HL-60 (cell line): ENCODE results near the gene SAA4.
"Not testable (repeated sequence)": the region's sequence is repeated elsewhere in the genome, so short reads cannot be mapped to it uniquely, and the experiment has no call there.

Experiments
- DNase-seq, 2 experiments: peaks; one replicate each; pipeline ENCODE4 v3.0.0-alpha.2; 2010 to 2020; ENCODE audit warnings: low read depth in 1 of 2, low spot score in 1 of 2
- H3K27ac ChIP-seq: fragments of 250-450 bp; sonication (Bioruptor Pico); replicated peaks from 2 replicates; pipeline ENCODE4 v1.5.1; 2020; ENCODE audit warnings: mild to moderate bottlenecking, moderate library complexity
- H3K27me3 ChIP-seq: fragments of 250-450 bp; sonication (Bioruptor Pico); 2 replicates; pipeline ENCODE4 v1.5.1; 2021; ENCODE audit warnings: mild to moderate bottlenecking, moderate library complexity; ENCODE audit not compliant: insufficient read depth, poor library complexity, severe bottlenecking
- H3K4me3 ChIP-seq: replicated peaks from 2 replicates; pipeline ENCODE4 v1.5.1; 2011; ENCODE audit warnings: mild to moderate bottlenecking, control low read depth, low read length; ENCODE audit not compliant: insufficient read depth
- GABPA ChIP-seq: IDR thresholded peaks from 2 replicates; pipeline ENCODE4 v1.6.1; 2012; ENCODE audit warnings: low read depth
- POLR2AphosphoS5 ChIP-seq: IDR thresholded peaks from 2 replicates; pipeline ENCODE4 v1.6.1; 2012; ENCODE audit warnings: low read depth
- SPI1 ChIP-seq: IDR thresholded peaks from 2 replicates; pipeline ENCODE4 v1.6.1; 2012; ENCODE audit warnings: low read depth, mild to moderate bottlenecking, borderline replicate concordance
- TF ChIP-seq, protein P1 (sequence below): IDR thresholded peaks from one replicate; pipeline ENCODE4 v1.5.1; 2011; ENCODE audit warnings: low read length, control low read depth, inconsistent platforms; ENCODE audit not compliant: insufficient read depth
- TF ChIP-seq, protein P2 (sequence below): IDR thresholded peaks from 2 replicates; pipeline ENCODE4 v1.6.1; 2012; ENCODE audit warnings: low read depth; ENCODE audit not compliant: insufficient replicate concordance

Gene SAA4

DNA sequence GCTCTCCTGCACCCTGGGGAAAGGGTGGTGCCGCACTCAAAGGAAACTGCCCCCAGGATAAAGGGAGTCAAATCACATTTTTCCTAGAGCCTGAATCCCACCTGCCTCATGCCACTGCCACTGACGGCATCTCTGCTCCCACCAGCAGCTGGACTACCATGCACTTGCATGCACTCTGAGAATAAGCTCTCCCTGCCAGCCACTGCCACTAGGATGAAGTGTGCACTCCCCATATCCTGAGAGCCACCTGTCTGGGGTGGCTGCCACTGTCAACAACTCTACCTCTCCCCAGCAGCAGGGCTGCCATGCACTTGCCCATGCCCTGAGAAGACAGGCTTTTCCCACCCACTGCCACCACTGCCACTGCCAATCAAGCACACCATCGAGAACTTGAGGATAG lies 32.4 kb downstream of the SAA4 start:
- no peak for DNase-seq
- TF ChIP-seq, protein P1, sequence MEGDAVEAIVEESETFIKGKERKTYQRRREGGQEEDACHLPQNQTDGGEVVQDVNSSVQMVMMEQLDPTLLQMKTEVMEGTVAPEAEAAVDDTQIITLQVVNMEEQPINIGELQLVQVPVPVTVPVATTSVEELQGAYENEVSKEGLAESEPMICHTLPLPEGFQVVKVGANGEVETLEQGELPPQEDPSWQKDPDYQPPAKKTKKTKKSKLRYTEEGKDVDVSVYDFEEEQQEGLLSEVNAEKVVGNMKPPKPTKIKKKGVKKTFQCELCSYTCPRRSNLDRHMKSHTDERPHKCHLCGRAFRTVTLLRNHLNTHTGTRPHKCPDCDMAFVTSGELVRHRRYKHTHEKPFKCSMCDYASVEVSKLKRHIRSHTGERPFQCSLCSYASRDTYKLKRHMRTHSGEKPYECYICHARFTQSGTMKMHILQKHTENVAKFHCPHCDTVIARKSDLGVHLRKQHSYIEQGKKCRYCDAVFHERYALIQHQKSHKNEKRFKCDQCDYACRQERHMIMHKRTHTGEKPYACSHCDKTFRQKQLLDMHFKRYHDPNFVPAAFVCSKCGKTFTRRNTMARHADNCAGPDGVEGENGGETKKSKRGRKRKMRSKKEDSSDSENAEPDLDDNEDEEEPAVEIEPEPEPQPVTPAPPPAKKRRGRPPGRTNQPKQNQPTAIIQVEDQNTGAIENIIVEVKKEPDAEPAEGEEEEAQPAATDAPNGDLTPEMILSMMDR = no peak
- TF ChIP-seq, protein P2, sequence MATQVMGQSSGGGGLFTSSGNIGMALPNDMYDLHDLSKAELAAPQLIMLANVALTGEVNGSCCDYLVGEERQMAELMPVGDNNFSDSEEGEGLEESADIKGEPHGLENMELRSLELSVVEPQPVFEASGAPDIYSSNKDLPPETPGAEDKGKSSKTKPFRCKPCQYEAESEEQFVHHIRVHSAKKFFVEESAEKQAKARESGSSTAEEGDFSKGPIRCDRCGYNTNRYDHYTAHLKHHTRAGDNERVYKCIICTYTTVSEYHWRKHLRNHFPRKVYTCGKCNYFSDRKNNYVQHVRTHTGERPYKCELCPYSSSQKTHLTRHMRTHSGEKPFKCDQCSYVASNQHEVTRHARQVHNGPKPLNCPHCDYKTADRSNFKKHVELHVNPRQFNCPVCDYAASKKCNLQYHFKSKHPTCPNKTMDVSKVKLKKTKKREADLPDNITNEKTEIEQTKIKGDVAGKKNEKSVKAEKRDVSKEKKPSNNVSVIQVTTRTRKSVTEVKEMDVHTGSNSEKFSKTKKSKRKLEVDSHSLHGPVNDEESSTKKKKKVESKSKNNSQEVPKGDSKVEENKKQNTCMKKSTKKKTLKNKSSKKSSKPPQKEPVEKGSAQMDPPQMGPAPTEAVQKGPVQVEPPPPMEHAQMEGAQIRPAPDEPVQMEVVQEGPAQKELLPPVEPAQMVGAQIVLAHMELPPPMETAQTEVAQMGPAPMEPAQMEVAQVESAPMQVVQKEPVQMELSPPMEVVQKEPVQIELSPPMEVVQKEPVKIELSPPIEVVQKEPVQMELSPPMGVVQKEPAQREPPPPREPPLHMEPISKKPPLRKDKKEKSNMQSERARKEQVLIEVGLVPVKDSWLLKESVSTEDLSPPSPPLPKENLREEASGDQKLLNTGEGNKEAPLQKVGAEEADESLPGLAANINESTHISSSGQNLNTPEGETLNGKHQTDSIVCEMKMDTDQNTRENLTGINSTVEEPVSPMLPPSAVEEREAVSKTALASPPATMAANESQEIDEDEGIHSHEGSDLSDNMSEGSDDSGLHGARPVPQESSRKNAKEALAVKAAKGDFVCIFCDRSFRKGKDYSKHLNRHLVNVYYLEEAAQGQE = no peak
- no peak for TF ChIP-seq GABPA
- no peak for TF ChIP-seq POLR2AphosphoS5
- no peak for TF ChIP-seq SPI1
- H3K4me3 ChIP-seq = no peak overlapping the region
- peaks cover 2% of the 10 kb centered on the region for H3K27me3 ChIP-seq
- H3K27ac ChIP-seq = no peak overlapping the region

DNA sequence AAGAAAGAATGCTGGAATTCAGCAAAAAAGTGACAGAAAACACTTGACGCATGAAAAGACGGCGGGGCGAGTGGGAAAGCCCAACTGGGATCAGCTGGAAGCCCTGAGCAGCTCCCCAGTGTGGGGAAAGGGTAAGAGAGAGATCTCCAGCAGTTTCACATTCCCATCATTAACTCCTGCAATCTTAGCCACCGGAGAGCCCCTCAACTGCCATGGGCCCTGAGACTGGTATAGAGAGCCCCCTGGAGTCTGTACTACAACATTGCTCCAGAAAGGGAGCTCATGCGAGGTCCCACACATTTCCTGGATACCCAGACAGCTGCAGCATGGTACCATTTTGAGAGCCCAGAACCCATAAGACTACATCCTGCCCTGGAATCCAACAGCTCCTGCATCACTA lies 32.9 kb downstream of the SAA4 start:
- peaks cover 2% of the 10 kb centered on the region for H3K27me3 ChIP-seq
- DNase-seq = no peak
- H3K4me3 ChIP-seq = no peak overlapping the region
- TF ChIP-seq, protein P1 = no peak
- TF ChIP-seq POLR2AphosphoS5 = no peak
- TF ChIP-seq, protein P2 = no peak
- TF ChIP-seq GABPA = no peak
- TF ChIP-seq SPI1 = no peak
- H3K27ac ChIP-seq = no peak overlapping the region

DNA sequence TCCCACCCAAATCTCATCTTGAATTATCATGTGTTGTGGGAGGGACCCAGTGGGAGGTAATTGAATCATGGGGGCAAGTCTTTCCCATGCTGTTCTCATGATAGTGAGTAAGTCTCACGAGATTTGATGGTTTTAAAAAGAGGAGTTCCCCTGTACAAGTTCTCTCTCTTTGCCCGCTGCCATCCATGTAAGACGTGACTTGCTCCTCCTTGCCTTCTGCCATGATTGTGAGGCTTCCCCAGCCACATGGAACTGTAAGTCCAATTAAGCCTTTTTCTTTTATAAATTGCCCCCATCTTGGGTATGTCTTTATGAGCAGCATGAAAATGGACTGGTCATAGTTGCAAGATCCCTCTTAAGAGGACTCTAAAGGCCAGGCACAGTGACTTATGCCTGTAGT lies 38.9 kb downstream of the SAA4 start:
- not testable (repeated sequence) for H3K27ac ChIP-seq, DNase-seq, H3K27me3 ChIP-seq, H3K4me3 ChIP-seq

DNA sequence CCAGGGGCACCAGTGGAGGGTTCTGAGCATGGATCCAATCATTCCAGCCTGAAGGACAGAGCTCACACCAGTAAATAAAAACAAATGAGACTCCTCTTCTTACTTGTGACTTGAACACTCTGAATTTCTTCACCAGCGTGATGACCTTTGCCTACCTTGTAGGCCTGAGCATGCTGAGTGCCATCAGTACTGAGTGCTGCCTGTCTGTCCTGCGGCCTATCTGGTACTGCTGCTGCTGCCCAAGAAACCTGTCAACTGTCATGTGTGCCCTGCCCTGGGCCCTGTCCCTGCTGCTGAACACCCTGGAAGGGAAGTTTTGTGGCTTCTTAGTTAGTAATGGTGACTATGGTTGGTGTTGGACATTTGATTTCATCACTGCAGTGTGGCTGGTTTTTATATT lies 40.1 kb downstream of the SAA4 start:
- DNase-seq = no peak
- TF ChIP-seq POLR2AphosphoS5 (no peak), GABPA (no peak), SPI1 (no peak)
- TF ChIP-seq, protein P2 = no peak
- TF ChIP-seq, protein P1 = no peak
- Histone ChIP-seq H3K4me3 (no peak overlapping the region), H3K27ac (no peak overlapping the region), H3K27me3 (peaks cover 3% of the 10 kb centered on the region)
